ENCODE results near the gene MYO15B.
"Not testable (repeated sequence)": the region's sequence is repeated elsewhere in the genome, so short reads cannot be mapped to it uniquely, and the experiment has no call there.

Gene MYO15B

DNA sequence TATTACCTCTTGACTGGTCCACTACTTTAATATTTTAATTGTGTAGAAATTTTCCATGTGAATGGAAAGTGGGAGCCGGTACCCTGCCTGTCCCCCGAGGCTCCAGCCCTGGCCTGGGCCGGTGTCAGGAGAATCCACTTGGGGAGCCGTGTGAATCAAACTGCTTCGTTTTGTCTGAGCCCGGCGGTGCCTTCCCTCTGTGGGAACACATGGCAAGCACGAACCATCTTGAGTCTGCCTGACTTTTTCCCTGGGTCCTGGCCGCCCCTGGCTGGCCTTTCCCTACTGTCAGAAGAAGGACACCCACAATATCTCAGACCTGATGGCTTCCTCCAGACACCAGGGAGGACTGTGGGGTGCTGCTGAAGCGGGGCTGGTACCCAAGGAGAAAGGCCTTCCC lies 12.4 kb upstream of the MYO15B start:
- DNase-seq (ENCODE audit: low spot score): no peak
- FAIRE-seq: no peak

- FAIRE-seq: no peak
Measured at GRCh38 chr17:75575728-75576127, 11.9 kb upstream of the MYO15B start.

DNA sequence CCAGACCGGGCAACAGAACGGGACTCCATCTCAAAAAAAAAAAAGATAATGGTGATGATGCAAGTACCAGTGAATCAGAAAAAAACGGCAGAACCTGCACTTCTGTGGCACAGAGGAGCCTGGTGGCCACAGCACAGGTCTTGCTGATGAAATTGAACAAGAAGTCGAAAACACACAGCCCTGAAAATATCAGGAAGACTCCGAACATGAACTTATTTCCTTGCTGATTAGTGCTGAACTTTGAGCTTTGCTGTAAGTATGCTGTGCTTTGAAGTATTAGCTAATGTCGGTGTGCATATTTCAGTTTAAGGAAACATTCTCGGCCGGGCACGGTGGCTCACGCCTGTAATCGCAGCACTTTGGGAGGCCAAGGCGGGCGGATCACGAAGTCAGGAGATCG lies 10.9 kb upstream of the MYO15B start:
- no peak for DNase-seq (ENCODE audit: low spot score)
- no peak for FAIRE-seq

More at GRCh38 chr17:75575728-75576127, 11.9 kb upstream of the MYO15B start:
- DNase-seq (ENCODE audit: low spot score): no peak

- FAIRE-seq; DNase-seq (ENCODE audit: low spot score): not testable (repeated sequence)
Measured at GRCh38 chr17:75581121-75581725, 6.4 kb upstream of the MYO15B start.

- FAIRE-seq; DNase-seq (ENCODE audit: low spot score): not testable (repeated sequence)
Measured at GRCh38 chr17:75583197-75583596, 4.4 kb upstream of the MYO15B start.

DNA sequence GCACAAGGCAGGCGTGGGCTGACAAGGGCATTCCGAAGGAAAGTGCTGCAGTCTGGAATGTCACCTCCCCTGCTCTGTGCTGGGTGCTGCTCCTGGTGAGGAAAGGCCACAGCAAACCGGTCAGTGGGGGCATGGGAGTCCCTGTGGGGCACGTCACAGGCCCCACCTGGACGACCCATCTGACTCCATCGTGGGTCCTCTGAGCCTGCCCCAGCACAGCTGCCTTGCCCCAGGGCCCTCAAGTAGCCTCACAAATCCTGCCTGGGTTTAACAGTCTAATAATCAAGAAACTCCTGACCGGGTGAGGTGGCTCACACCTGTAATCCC lies 2.8 kb upstream of the MYO15B start:
- DNase-seq (ENCODE audit: low spot score) (no peak), FAIRE-seq (no peak)

GRCh38 chr17:75588596-75589011 lies 1.0 kb downstream of the MYO15B start:
- FAIRE-seq (no peak), DNase-seq (ENCODE audit: low spot score) (no peak)

DNA sequence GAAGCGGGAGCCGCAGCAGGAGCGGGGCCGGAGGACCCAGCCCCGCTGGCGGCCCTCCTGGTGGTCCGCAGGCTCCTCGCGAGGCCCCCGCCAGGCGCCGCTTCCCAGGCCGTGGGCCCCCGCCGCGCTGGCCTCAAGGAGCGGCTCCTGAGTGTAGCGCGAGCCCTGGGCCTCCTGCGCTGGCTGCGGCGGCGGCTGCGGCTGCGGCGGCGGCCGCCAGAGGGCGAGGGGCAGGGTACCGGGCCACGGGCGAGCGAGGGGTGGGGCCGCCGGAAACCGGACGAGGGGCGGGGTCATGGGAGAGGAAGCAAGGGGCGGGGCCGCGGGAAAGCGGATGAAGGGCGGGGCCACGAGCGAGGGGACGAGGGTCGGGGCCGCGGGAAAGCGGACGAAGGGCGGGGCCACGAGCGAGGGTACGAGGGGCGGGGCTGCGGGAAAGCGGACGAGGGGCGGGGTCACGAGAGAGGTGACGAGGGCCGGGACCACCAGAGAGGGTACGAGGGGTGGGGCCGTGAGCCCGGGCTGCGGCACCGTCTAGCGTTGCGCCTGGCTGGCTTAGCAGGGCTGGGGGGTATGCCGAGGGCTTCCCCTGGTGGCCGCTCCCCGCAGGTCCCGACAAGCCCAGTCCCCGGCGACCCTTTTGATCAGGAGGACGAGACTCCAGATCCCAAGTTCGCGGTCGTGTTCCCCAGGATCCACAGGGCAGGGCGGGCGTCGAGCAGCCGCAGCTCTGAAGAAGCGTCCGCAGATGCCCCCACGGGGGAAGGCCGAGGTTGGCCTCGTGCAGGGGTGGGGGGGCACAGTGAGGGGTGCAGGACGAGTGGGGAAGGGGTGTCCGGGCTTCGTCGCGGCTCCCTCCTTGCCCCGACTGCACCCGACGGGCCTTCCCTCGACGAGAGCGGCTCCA lies 1.7 kb downstream of the MYO15B start:
- DNase-seq (ENCODE audit: low spot score): peak; percentile 59
- no peak for FAIRE-seq

DNA sequence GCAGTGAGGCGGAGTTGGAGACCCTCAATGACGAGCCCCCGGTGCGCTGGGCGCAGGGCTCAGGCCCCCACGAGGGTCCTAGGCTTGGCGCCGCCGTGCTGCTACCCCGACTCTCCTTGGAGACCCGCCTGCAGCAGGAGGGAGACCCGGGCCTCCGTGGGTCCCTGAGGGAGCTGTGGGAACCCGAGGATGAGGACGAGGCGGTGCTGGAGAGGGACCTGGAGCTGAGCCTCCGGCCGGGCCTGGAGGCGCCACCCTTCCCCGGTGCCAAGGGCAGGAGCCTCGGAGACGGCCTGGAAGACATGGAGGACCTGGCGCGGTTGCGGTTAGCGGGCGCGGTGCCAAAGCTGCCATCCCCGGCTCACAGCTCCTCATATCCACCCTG lies 2.3 kb downstream of the MYO15B start:
- FAIRE-seq (no peak), DNase-seq (ENCODE audit: low spot score) (no peak)

- FAIRE-seq: no peak
Measured at GRCh38 chr17:75590314-75590761, 2.7 kb downstream of the MYO15B start.

DNA sequence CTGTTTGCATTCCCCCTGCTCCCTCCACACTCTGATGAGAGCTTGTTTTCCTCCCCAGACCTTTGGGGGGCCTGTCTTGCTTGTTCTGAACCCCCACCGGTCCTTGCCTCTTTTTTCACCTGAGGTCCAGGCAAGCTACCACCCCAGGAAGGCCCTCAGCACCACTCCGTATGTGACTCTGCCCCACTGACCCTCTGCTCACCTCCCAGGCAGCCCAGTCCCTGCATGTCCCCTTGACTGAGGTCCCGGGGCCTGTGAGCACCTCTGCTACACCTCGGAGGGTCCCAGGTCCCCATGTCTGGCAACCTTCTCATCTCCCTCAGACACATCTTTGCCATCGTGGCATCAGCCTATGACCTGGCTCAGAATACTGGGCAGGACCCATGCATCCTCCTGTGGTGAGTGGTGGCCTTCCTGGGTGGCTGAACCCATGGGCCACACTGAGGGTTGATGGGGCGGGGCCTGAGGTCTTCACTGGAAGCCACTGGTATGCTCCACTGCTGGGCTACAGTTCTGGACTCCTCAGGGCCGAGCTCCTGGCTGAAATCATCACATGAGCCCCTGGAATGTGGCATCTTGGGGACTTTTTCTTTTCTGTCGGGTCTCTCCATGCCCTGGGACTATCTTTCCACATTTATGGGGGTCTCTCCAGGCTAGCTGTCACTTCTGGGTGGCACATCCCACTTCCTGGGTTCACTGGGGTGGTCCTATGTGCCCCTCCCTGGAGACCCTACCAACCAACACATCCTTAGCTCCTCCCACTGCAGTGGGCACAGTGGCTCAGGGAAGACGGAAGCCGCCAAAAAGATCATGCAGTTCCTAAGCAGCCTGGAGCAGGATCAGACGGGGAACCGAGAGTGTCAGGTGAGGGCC lies 3.5 kb downstream of the MYO15B start:
- FAIRE-seq: no peak

More at GRCh38 chr17:75590314-75590761, 2.7 kb downstream of the MYO15B start:
- no peak for DNase-seq (ENCODE audit: low spot score)

DNA sequence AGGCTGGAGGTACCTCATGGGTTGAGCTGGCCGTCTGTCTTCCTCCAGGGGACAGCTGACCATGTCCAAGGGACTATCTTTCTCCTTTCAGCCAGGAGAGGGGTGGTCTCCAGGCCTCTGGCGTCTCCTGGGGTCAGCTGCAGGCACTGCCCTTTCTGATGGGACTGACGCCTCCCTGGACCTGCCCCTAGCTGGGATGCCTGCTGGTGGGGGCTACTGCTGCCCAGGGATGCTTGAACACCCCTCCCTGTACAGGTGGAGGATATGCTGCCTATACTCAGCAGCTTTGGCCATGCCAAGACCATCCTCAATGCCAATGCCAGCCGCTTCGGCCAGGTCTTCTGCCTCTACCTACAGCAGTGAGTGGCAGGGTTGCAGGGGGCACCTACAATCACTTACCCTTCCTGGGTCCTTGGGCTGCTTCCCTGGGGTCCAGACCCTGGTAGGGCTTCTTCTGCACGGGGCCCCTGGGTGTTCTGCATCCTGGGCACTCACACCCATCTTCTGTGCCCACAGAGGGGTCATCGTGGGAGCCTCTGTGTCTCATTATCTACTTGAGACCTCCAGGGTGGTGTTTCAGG lies 4.2 kb downstream of the MYO15B start:
- DNase-seq (ENCODE audit: low spot score) (no peak), FAIRE-seq (no peak)

More for the DNA sequence above, 3.5 kb downstream of the MYO15B start:
- DNase-seq (ENCODE audit: low spot score): no peak

DNA sequence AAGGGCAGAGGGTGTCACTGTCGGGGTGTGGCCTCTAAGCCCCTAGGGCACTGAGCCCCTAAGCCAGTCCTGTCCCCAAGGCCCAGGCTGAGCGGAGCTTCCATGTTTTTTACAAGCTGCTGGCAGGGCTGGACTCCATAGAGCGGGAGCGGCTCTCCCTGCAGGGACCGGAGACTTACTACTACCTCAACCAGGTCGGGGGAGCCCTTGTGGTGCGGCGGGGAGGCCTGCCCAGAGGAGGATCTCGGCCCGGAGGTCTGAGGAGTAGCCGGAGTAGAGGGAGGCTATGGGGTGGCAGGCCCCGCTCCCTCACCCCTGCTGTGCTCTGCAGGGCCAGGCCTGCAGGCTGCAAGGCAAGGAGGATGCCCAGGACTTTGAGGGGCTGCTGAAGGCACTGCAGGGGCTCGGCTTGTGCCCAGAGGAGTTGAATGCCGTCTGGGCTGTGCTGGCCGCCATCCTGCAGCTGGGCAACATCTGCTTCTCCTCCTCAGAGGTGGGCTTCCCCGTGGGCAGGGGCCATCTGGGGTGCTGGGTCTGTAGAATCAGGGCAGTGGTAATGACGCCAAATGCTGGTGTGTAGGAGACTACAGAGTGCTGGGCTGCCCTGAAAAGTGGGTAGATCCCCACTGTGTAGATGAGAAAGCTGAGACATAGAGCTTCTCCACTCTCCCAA lies 4.9 kb downstream of the MYO15B start:
- DNase-seq (ENCODE audit: low spot score): no peak
- FAIRE-seq: no peak

DNA sequence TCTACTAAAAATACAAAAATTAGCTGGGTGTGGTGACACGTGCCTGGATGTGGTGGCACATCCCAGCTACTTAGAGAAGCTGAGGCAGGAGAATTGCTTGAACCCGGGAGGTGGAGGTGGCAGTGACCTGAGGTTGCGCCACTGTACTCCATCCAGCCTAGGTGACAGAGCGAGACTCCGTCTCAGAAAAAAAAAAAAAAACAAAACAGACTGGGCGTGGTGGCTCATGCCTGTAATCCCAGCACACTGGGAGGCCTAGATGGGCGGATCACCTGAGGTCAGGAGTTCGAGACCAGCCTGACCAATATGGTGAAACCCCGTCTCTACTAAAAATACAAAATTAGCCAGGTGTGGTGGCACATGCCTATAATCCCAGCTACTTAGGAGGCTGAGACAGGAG lies 5.8 kb downstream of the MYO15B start:
- FAIRE-seq; DNase-seq (ENCODE audit: low spot score): not testable (repeated sequence)

DNA sequence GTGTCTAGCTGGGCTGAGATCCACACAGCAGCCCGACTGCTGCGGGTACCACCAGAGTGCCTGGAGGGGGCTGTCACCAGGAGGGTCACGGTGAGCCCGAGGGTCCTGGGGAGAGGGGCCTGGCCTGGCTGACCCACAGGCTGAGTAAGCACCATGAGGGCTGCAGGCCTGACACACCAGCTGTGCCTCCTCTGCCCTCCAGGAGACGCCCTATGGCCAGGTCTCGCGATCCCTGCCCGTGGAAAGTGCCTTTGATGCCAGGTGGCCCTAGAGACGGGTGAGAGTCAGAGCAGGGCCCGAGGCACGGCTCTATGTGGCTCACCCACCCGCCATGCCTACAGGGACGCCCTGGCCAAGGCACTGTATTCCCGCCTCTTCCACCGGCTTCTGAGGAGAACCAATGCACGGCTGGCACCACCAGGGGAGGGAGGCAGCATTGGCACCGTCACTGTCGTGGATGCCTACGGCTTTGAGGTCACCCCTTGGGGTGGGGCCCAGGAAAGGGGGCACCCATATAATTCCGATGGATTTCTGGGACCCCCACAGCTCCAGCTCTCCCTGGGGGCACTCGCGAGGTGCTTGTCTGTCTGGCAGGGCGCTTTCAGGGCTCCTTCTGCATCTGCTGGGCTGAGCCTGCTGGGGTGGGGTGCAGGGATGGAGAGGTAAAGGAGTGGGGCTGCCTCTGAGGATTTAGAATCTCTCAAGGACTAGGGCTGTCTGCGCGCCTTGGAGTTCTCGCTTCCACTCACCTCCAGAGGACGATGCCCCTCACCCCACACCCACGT lies 7.1 kb downstream of the MYO15B start:
- FAIRE-seq (no peak), DNase-seq (ENCODE audit: low spot score) (no peak)

DNA sequence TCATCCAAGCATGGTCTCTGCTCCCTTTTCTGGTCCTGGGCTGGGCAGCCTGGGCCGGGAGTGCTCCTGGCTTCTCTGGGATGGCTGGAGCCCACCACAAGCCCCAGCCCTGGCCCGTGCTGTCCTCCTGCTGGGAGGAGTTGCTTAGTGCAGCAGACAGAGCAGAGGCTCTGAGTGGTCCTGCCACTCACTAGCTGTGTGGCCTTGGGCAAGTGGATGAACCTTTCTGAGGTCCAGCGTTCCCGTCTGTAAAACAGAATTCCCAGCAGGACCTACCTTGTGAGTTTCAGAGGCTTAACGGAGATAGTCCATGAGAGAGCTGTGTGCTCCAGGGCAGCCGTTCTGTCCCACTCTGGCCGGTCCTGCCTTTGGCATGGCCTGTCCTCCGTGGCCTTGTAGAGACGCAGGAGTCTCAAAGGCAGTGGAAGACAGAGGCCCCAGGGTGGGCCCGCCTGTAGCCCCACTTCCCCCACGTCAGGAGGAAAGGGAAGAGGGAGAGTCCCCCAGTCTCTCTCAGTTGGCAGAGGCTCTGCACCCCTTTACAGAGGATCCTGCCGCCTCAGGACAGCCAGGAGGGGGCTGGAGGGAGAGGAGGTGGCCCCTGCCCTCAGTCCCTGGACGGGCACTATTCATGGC lies 7.8 kb downstream of the MYO15B start:
- no peak for FAIRE-seq

GRCh38 chr17:75595920-75596313 lies 8.3 kb downstream of the MYO15B start:
- FAIRE-seq: no peak
- no peak for DNase-seq (ENCODE audit: low spot score)

More for the DNA sequence above, 7.8 kb downstream of the MYO15B start:
- no peak for DNase-seq (ENCODE audit: low spot score)

GRCh38 chr17:75596320-75597087 lies 8.9 kb downstream of the MYO15B start:
- DNase-seq (ENCODE audit: low spot score): no peak
- no peak for FAIRE-seq

Data from RCC 7860 (cell line).